ENCODE measurements around the gene KNG1. TPM values are rescaled to one million over a fixed set of nuclear protein-coding genes. Genes with fewer than 3 reads are reported as not detected.
"Not testable (repeated sequence)": the region's sequence is repeated elsewhere in the genome, so short reads cannot be mapped to it uniquely, and the experiment has no call there.

KNG1 gene
- not detected for polyA plus RNA-seq (2012; ENCODE audit: insufficient read depth, insufficient read length)

DNA sequence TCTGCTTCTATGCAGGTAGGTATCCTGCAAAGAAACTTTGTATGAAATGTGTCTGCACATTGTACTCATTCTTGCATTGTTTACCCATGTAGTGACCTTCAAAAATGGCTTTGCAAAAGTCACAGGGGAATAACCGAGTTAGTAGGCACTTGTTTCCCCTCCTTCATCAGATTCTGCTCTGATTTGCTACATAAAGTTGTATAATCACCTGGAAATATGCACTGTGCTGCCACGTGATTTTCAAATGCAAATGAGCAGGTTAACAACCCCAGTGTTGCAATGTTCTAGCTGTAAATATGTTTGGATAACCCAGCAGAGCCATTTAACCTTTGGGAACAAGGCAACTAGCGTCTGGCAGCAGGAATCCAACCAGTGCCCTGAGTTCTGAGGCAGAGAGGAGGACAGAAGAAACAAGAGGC lies at the start of gene KNG1:
Gene KNG1, plus strand, starts transcription at position 321 of the 419 bp plus-strand sequence. CDS start 184 bp downstream, outside the sequence.
- no peak within 1 kb of the TSS for H3K4me3 ChIP-seq (ENCODE audit: low read length)
- no peak for DNase-seq (ENCODE audit: low read depth, low spot score)

DNA sequence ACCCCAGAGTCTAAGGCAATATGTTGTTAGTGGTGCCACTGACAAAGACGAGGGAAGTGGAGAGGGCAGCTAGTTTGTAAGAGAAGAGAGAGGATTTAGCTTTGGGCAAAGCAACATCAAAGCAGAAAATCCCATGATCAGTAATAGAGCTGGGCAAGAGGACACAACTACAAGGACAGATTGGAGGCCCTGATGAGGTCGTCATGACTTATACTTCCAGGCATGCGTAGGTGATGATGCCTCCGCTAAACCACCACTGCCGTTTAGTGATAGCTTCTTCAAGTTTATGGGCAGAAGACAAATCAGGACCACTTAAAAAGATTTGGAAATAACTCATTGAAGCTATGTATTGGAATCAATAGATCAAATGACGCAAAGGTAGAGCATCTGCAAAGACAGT lies 48.7 kb upstream of the KNG1 start:
- H3K4me3 ChIP-seq (ENCODE audit: low read length) = no peak overlapping the region

DNA sequence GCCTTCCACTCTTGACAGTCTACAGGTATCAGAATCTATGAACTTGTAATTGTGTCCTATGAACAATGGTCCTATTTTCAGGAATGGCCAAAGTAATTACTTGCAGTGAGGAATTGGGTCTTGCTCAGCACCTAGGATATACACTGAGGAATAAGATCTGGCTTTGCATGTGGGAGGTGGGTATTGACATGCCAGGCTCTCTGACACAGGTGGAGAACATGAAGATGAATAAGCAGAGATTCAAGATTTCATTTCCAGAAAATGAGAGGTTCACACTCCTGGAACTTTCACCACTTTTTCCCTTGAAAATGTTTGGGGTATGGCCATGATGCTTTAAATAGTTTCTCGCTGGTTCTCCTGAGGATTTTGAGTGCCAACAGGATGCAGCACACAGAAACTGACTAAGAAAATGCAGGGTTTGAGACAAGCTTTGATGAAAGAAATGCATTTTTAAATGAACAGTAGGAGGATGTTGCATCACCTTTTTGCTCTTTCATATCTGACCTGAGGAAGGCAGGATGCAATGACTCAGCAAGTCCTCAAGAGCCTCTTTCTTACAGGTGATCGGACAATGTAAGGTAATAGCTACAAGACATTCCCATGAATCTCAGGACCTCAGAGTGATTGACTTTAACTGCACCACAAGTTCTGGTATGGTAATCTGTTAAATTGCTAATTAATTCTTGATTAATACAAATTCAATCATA lies 47.6 kb upstream of the KNG1 start:
- DNase-seq (ENCODE audit: low read depth, low spot score) = peak; percentile 42
- no peak overlapping the region for H3K4me3 ChIP-seq (ENCODE audit: low read length)

More for the DNA sequence above, 48.7 kb upstream of the KNG1 start:
- no peak for DNase-seq (ENCODE audit: low read depth, low spot score)

DNA sequence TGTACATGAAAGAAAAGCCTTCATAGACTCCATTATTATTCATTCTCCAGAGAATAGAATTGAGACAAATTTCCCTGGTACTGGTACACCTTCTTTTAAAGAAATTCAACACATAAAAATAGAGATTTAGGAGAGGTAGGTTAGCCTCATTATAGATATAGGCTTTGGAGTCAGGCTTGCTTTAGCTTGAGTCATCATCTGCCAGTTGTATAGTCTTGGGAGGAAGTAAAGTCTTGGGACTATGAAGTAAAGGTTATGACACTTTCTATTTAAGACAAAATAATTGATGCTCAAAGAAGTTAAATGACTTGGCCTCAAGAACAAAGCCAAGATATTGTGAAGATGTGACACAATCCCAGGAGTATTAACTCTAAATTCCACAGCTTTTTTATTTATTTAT lies 47.0 kb upstream of the KNG1 start:
- DNase-seq (ENCODE audit: low read depth, low spot score) = no peak
- H3K4me3 ChIP-seq (ENCODE audit: low read length) = no peak overlapping the region

DNA sequence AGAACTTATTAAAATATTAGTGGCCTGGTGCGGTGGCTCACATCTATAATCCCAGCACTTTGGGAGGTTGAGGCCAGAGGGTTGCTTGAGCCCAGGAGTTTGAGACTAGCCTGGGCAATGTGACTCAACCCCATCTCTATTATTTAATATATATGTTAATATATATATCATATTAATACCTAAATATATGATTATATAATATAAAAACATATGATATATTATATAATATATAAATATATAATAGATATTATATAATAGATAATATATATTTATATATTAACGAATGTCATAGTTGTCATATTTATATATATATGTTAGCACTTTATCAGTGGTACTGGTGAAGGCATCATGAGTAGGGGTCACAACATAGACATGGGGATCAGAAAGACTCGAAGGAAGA lies 46.1 kb upstream of the KNG1 start:
- no peak for DNase-seq (ENCODE audit: low read depth, low spot score)

DNA sequence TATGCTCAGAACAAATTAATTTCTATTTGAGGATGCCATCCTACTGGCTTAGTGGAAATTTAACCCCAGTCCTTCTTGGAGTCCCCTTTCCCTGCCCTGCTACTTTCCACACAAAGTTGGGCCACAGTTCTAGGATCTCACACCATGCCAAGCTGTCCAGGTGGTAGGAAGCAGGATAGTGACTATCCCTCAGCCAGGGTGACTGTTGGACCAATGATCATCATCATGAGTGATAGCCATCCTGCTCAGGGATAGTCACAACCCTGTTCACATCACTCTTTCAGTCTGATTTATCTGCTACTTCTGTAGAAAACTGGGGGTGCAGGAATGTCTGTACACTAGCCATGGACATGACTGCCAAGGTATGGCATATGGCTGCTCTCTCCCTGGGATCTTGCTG lies 38.6 kb upstream of the KNG1 start:
- H3K4me3 ChIP-seq (ENCODE audit: low read length) = no peak overlapping the region
- no peak for DNase-seq (ENCODE audit: low read depth, low spot score)

More for the DNA sequence above, 46.1 kb upstream of the KNG1 start:
- H3K4me3 ChIP-seq (ENCODE audit: low read length) = no peak overlapping the region

DNA sequence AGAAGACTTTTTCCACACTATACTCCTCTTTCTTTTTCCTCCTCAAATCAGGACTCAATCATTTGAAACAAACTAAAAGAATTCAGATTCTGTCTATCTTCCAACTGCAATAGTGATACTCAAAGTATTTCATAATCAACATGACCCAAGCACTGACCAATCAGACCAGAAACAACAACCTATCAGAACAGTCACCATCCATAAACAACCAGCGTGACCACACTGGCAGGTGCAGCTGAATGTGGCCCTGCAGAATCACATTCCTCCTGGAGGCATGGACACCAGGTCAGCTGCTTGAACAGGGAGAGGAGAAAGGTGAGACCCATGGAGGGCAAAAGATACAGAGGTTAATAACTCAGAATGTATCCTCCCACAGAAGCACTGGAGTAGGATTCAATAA lies 38.0 kb upstream of the KNG1 start:
- no peak overlapping the region for H3K4me3 ChIP-seq (ENCODE audit: low read length)
- no peak for DNase-seq (ENCODE audit: low read depth, low spot score)

DNA sequence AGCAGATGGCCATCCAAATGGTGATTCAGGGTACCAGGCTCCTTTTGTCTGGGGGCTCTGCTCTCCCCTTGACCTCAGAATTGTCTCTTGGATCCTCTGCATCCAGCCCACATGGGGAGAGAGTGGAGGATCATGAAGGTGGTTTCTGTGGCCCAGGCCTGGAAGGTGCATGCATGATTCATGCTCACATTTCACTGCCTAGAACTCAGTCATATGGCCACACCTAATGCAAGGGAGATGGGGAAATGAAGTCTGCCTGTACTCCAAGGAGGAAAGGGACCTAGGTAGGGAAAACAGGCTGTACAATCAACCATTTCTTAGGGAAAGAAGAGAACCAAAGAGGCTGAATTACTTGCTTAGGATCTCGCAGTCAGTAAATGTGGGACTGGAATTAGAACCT lies 36.3 kb upstream of the KNG1 start:
- H3K4me3 ChIP-seq (ENCODE audit: low read length) = no peak overlapping the region
- DNase-seq (ENCODE audit: low read depth, low spot score) = no peak

DNA sequence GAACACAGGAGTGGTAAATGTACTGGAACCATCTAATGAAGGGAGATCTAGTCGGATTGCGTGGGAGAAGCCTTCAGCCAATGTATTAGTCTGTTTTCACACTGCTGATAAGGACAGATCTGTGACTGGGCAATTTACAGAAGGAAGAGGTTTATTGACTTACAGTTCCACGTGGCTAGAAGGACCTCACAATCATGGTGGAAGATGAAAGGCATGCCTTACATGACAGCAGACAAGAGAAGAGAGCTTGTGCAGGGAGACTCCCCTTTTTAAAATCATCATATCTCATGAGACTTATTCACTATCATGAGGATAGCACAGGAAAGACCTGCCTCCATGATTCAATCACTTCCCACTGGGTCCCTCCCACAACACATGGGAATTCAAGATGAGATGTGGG lies 34.3 kb upstream of the KNG1 start:
- H3K4me3 ChIP-seq (ENCODE audit: low read length) = no peak overlapping the region

DNA sequence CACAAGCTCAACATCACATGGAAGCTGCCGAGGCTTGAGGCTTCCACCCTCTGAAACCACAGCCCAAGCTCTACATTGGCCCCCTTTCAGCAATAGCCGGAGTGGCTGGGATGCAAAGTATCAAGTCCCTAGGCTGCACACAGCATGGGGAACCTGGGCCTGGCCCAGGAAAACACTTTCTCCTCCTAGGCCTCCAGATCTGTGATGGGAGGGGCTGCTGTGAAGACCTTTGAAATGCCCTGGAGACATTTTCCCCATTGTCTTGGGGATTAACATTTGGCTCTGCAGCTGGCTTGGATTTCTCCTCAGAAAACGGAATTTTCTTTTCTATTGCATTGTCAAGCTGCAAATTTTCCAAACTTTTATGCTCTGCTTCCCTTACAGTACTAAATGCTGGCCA lies 33.2 kb upstream of the KNG1 start:
- H3K4me3 ChIP-seq (ENCODE audit: low read length) = no peak overlapping the region
- no peak for DNase-seq (ENCODE audit: low read depth, low spot score)

More for the DNA sequence above, 34.3 kb upstream of the KNG1 start:
- DNase-seq (ENCODE audit: low read depth, low spot score) = no peak

DNA sequence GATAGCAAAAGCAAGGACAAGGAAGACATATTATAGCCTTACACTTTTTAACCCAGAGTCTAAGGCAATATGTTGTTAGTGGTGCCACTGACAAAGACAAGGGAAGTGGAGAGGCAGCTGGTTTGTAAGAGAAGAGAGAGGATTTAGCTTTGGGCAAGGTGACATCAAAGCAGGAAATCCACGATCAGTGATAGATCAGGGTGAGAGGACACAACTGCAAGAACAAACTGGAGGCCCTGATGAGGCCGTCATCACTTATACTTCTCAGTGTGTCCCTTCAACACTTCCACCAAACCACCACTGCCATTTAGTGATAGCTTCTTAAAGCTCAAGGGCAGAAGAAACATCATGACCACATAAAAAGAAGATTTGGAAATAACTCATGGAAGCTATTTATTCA lies 30.7 kb upstream of the KNG1 start:
- H3K4me3 ChIP-seq (ENCODE audit: low read length); DNase-seq (ENCODE audit: low read depth, low spot score): not testable (repeated sequence)

DNA sequence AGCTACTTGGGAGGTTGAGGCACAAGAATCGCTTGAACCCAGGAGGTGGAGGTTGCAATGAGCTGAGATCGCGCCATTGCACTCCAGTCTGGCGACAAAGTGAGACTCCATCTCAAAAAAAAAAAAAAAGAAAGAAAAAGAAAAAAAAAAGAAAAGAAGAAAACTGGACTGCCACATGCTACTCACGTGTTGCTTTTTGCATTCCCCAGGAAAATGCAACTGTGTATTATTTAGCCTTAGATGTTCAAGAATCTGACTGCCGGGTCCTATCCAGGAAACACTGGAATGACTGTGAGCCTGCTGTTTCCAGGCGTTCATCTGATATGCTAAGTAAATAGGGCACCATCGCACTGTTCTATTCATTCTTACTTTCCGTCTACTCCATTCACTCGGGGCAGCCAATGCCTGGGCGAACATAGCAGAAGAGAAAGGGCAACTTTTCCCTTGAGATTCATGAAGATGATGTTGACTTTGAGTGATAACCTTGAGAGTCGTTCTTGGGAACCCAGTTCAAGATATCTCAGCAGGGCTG lies 30.0 kb upstream of the KNG1 start:
- DNase-seq (ENCODE audit: low read depth, low spot score) = no peak
- no peak overlapping the region for H3K4me3 ChIP-seq (ENCODE audit: low read length)

DNA sequence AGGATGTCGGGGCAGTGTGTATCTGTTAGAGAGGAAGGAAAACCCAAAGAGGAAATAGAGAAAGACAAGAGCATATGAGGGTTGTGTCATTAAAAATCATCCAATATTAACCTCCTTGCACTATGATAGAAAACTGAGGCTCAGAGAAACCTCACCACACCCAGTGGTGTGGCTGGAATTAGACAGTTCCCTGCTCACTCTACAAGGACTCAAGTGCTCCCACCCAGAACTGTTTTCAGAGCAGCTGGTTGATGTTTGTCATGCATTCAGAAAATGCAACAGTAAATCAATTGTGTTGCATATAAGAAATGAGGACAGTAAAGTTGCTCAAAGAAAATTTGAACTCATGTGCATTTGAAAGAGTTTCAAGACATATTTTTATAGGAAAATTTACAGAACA lies 26.9 kb upstream of the KNG1 start:
- H3K4me3 ChIP-seq (ENCODE audit: low read length); DNase-seq (ENCODE audit: low read depth, low spot score): not testable (repeated sequence)

DNA sequence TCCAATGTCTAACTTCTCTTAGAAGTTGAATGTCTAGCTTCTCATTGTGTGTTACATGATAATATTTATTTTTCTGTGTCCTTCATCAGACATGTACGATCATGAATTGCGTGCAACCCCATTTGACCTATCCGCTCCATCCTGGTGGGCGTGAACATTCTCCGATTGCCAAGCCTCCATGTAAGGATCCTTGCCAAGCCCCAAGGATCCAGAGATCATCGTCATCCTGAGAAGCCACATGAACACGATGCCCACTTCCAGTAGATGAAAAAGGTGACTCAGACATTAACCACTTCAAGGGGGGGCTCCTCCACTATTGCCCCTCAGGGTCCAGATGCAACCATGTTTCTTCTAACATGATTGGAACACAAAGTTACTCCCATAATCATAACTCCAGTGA lies 25.5 kb upstream of the KNG1 start:
- no peak overlapping the region for H3K4me3 ChIP-seq (ENCODE audit: low read length)

DNA sequence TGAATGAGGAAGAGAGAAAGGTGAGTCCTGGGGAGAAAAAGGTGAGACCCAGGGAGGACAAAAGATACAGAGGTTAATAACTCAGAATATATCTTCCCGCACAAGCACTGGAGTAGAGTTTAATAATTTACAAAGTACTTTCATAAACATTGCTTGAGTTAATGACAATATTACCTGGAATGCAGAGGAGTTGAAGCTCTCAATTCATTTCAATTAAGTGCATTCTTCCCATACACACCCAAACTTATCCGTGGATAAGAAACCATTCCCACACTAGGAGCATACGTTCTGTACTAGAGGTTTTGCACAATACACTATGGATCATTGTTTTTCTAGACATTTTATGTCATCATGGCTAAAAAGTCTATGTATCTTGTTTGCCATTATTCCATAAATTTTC lies 23.3 kb upstream of the KNG1 start:
- H3K4me3 ChIP-seq (ENCODE audit: low read length) = no peak overlapping the region
- DNase-seq (ENCODE audit: low read depth, low spot score) = no peak

More for the DNA sequence above, 25.5 kb upstream of the KNG1 start:
- DNase-seq (ENCODE audit: low read depth, low spot score) = no peak

DNA sequence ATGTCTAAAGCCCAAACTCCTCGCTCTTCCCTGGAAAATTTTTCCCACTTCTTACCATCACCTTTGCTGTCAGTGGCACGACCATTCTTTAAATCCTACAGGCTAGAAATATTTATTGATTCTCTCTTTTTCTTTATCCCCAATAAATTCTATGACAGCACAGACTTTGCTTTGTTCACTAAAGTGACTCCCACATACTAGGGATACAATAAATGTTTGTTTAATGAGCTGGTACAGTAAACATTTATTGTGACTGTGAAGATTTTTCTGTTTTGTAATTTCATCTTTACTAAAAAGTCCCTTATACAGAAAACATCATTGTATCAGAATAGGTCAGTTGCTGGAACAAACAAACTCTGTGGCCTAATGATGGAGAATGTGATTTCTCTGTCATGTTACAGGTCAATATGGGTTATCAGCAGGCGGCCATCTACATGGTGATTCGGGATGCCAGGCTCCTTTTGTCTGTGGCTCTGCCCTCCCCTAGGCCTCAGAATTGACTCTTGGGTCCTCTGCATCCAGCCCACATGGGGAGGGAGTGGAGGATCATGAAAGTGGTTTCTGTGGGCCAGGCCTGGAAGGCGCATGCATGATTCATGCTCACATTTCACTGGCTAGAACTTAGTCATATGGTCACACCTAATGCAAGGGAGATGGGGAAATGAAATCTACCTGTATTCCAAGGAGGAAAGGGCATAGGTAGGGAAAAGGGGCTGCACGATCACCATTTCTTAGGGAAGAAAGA lies 22.7 kb upstream of the KNG1 start:
- DNase-seq (ENCODE audit: low read depth, low spot score) = no peak

DNA sequence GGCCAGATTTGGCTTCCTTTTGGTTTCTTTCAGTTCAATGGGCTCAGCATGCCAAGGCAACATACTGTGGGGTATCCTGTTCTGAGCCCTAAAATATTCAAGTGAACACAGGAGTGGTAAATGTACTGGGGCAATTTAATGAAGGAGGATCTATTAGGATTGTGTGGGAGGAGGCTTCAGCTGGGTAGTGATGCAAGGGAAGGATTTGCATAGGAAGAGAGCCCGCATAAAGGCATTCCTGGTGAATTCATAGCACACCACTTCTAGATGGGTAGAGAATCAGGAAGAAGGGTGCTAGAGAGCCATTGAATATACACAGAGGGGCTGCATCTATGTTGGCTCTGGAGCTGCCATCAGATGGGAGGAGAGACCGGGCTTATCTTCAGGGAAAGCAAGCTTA lies 20.6 kb upstream of the KNG1 start:
- DNase-seq (ENCODE audit: low read depth, low spot score) = no peak
- H3K4me3 ChIP-seq (ENCODE audit: low read length) = no peak overlapping the region

More for the DNA sequence above, 22.7 kb upstream of the KNG1 start:
- no peak overlapping the region for H3K4me3 ChIP-seq (ENCODE audit: low read length)

DNA sequence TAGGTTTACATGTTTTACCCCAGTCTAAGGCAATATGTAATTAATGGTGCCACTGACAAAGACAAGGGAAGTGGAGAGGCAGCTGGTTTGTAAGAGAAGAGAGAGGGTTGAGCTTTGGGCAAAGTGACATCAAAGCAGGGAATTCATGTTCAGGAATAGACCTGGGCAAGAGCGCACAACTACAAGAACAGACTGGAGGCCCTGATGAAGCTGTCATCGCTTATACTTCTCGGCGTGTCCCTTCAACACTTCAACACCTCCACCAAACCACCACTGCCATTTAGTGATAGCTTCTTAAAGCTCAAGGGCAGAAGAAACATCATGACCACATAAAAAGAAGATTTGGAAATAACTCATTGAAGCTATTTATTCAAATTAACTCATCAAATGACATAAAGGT lies 19.6 kb upstream of the KNG1 start:
- no peak overlapping the region for H3K4me3 ChIP-seq (ENCODE audit: low read length)
- no peak for DNase-seq (ENCODE audit: low read depth, low spot score)

DNA sequence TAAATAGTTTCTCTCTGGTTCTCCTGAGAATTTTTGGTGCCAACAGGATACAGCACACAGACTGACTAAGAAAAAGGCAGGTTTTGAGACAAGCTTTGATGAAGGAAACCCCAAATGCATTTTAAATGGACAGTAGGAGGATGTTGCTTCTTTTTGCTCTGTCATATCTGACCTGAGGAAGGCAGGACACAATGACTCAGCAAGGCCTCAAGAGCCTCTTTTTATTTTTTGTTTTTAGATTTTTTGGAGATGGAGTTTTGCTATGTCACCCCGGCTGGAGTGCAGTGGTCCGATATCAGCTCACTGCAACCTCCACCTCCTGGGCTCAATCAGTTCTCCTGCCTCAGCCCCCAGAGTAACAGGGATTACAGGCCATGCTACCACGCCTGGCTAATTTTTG lies 16.9 kb upstream of the KNG1 start:
- no peak for DNase-seq (ENCODE audit: low read depth, low spot score)
- H3K4me3 ChIP-seq (ENCODE audit: low read length) = no peak overlapping the region

DNA sequence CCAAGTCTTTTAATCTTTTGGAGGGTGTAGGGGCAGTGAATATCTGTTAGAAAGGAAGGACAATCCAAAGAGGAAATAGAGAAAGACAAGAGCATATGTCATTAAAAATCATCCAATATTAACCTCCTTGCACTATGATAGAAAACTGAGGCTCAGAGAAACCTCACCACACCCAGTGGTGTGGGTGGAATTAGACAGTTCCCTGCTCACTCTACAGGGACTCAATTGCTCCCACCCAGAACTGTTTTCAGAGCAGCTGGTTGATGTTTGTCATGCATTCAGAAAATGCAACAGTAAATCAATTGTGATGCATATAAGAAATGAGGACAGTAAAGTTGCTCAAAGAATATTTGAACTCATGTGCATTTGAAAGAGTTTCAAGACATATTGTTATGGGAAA lies 14.7 kb upstream of the KNG1 start:
- not testable (repeated sequence) for H3K4me3 ChIP-seq (ENCODE audit: low read length); DNase-seq (ENCODE audit: low read depth, low spot score)

Measured in Jurkat, Clone E6-1 (cell line).